Uterus (tissue), 4 donors: ENCODE measurements around the gene TBR1. TPM values are rescaled to one million over a fixed set of nuclear protein-coding genes. Genes with fewer than 3 reads are reported as not detected.

Experiments
- DNase-seq, 2 donors: peaks; one replicate each; pipeline ENCODE4 v3.0.0-alpha.2; 2019 to 2020
- H3K27ac ChIP-seq, 2 donors: fragments of 200-600 bp; sonication (generic); 1 replicate in 1 of 2; 2 replicates in 1 of 2; pipeline ENCODE4 v1.5.1; 2016 to 2018
- H3K27me3 ChIP-seq, 2 donors: fragments of 200-600 bp; sonication (generic); one replicate each; pipeline ENCODE4 v1.5.1; 2018 to 2019; ENCODE audit warnings: control low read depth in 1 of 2
- H3K36me3 ChIP-seq, 2 donors: fragments of 200-600 bp; sonication (generic); one replicate each; pipeline ENCODE4 v1.5.1; 2019; ENCODE audit warnings: control low read depth in 1 of 2
- H3K4me1 ChIP-seq, 2 donors: fragments of 200-600 bp; sonication (generic); one replicate each; pipeline ENCODE4 v1.5.1; 2018 to 2019; ENCODE audit warnings: control low read depth in 1 of 2
- H3K4me3 ChIP-seq, 2 donors: fragments of 200-600 bp; sonication (generic); 1 replicate in 1 of 2; 2 replicates in 1 of 2; pipeline ENCODE4 v1.5.1; 2018 to 2019; ENCODE audit warnings: mild to moderate bottlenecking in 1 of 2
- H3K9me3 ChIP-seq, 2 donors: fragments of 200-600 bp; sonication (generic); one replicate each; pipeline ENCODE4 v1.5.1; 2019; ENCODE audit warnings: control low read depth in 1 of 2
- CTCF ChIP-seq, 4 experiments: fragments of 200-600 bp in 2 of 4; fragments of 450-650 bp in 2 of 4; sonication (generic) in 2 of 4; IDR thresholded peaks; one replicate each; pipeline ENCODE4 v1.5.1; 2016 to 2019; ENCODE audit warnings: antibody characterized with exemption in 4 of 4, mild to moderate bottlenecking in 2 of 4, moderate library complexity in 1 of 4
- POLR2A ChIP-seq, 2 donors: fragments of 450-650 bp; IDR thresholded peaks; one replicate each; pipeline ENCODE4 v1.6.1; 2016; ENCODE audit warnings: antibody characterized with exemption in 2 of 2, mild to moderate bottlenecking in 1 of 2, moderate library complexity in 1 of 2
- intact Hi-C: fragments of 100-400 bp; cut with DNase I; formaldehyde crosslinking; loops from one replicate; pipeline ENCODE4 v1.15.1; 2023; ENCODE audit warnings: low total_unique reads
- total RNA-seq, 4 donors: library from RNA; depleted of rRNA in 3 of 4; stranded (reverse); fragments of >200 nt in 3 of 4; gene quantifications; one replicate each; pipeline versions ENCODE4 v1.1.0 to v1.2.4, GENCODE V29; 2014 to 2023
- donor health status: DM: yes; HTN: yes; CAD: no.

Gene TBR1
- total RNA-seq, 4 donors from 2014 or later: not detected

DNA sequence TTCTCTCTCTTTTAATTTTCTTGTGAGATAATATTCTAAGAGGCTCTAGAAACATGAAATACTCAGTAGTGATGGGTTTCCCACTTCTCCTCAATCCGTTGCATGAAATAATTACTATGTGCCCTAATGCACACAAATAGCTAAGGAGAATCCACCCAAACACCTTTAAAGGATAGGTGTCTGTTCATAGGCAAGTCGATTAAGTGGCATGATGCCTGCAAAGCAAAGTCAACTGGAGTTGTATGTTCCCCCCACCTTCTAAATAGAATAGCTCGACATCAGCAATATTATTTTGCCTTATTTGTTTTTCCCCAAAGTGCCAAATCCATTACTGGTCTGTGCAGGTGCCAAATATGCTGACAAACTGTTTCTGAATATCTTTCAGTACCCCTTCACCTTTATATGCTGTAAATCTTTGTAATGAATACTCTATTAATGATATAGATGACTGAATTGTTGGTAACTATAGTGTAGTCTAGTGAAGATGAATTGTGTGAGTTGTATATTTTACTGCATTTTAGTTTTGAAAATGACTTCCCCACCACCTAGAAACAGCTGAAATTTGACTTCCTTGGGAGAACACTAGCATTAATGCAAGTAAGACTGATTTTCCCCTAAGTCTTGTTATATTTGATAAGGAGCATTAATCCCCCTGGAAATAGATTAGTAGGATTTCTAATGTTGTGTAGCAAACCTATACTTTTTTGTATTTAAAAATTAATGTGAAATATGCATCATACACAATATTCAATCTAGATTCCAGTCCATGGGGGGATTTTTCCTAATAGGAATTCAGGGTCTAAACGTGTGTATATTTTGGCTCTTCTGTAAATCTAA lies 9.0 kb downstream of the TBR1 start:
- TF ChIP-seq POLR2A (IDR thresholded peaks at IDR 0.05): no peak
- TF ChIP-seq CTCF (IDR thresholded peaks at IDR 0.05): no peak
- Histone ChIP-seq H3K27ac (no peak overlapping the region), H3K4me3 (no peak overlapping the region), H3K27me3 (peaks cover 2 to 82% of the 10 kb centered on the region in 2 donors), H3K4me1 (peaks cover 0 to 10% of the 10 kb centered on the region in 2 donors), H3K9me3 (no peaks in the 10 kb centered on the region), H3K36me3 (no peaks in the 10 kb centered on the region)
- intact Hi-C loops: no loop called here
- DNase-seq: no peak

- Histone ChIP-seq H3K27me3 (peaks cover 2 to 85% of the 10 kb centered on the region in 2 donors), H3K9me3 (no peaks in the 10 kb centered on the region), H3K36me3 (no peaks in the 10 kb centered on the region), H3K4me3 (no peak overlapping the region), H3K4me1 (peaks cover 0 to 10% of the 10 kb centered on the region in 2 donors), H3K27ac (no peak overlapping the region)
- TF ChIP-seq POLR2A (IDR thresholded peaks at IDR 0.05) (no peak), CTCF (IDR thresholded peaks at IDR 0.05) (no peak)
- intact Hi-C loops: no loop called here
- DNase-seq: no peak
Observed at GRCh38 chr2:161425728-161426454, 9.8 kb downstream of the TBR1 start.

GRCh38 chr2:161426455-161426921 lies 10.4 kb downstream of the TBR1 start:
- Histone ChIP-seq H3K27ac (no peak overlapping the region), H3K4me1 (peaks cover 0 to 10% of the 10 kb centered on the region in 2 donors), H3K36me3 (no peaks in the 10 kb centered on the region), H3K9me3 (no peaks in the 10 kb centered on the region), H3K4me3 (no peak overlapping the region), H3K27me3 (peaks cover 2 to 84% of the 10 kb centered on the region in 2 donors)
- no peak for TF ChIP-seq CTCF (IDR thresholded peaks at IDR 0.05)
- TF ChIP-seq POLR2A (IDR thresholded peaks at IDR 0.05): no peak
- intact Hi-C loops: no loop called here
- no peak for DNase-seq

GRCh38 chr2:161426922-161427663 lies 11.0 kb downstream of the TBR1 start:
- Histone ChIP-seq H3K27ac (no peak overlapping the region), H3K9me3 (no peaks in the 10 kb centered on the region), H3K4me1 (peaks cover 0 to 10% of the 10 kb centered on the region in 2 donors), H3K36me3 (no peaks in the 10 kb centered on the region), H3K4me3 (no peak overlapping the region), H3K27me3 (peaks cover 2 to 78% of the 10 kb centered on the region in 2 donors)
- no peak for DNase-seq
- intact Hi-C loops: no loop called here
- TF ChIP-seq POLR2A (IDR thresholded peaks at IDR 0.05): no peak
- TF ChIP-seq CTCF (IDR thresholded peaks at IDR 0.05): no peak
